Forelimb muscle (tissue), 1 donor: ENCODE data around the gene ALKBH3. TPM values are rescaled to one million over a fixed set of nuclear protein-coding genes. Genes with fewer than 3 reads are reported as not detected.

Source experiments
- DNase-seq: peaks from one replicate; pipeline ENCODE4 v3.0.0-alpha.2; 2013; ENCODE audit warnings: low read depth
- polyA plus RNA-seq: library from polyadenylated mRNA; unstranded; fragments of 120-200 nt; gene quantifications from one replicate; pipeline ENCODE4 v1.2.1, GENCODE V29; 2013; ENCODE audit not compliant: insufficient read length

Gene ALKBH3
- polyA plus RNA-seq, 1 donor = 26.2 TPM

- DNase-seq = no peak
These were observed 78.8 kb downstream of the ALKBH3 start for GRCh38 chr11:43959321-43959995.

GRCh38 chr11:43962383-43963278 lies 82.0 kb downstream of the ALKBH3 start:
- DNase-seq = no peak

- DNase-seq = no peak
These were observed 82.6 kb downstream of the ALKBH3 start for GRCh38 chr11:43963279-43963620.

- DNase-seq = no peak
These were observed 87.0 kb downstream of the ALKBH3 start for GRCh38 chr11:43967661-43968060.

GRCh38 chr11:43968719-43969118 lies 88.1 kb downstream of the ALKBH3 start:
- no peak for DNase-seq

GRCh38 chr11:43969543-43969942 lies 88.9 kb downstream of the ALKBH3 start:
- DNase-seq = no peak

Other genes with a start within 250 kb of the ALKBH3 start
- gene HSD17B12, start 200.1 kb upstream of the ALKBH3 start, polyA plus RNA-seq = 33.6 TPM
- gene C11orf96, start 61.8 kb downstream of the ALKBH3 start, polyA plus RNA-seq = 24.5 TPM
- not detected for gene ACCSL, start 167.2 kb downstream of the ALKBH3 start, polyA plus RNA-seq
- 25.5 TPM for gene ACCS, start 185.4 kb downstream of the ALKBH3 start, polyA plus RNA-seq
- 45.8 TPM for gene EXT2, start 214.8 kb downstream of the ALKBH3 start, polyA plus RNA-seq